GM19240 (cell line): Measurements from ENCODE around the gene MYMK.

Experiments used
- DNase-seq: peaks from one replicate; pipeline ENCODE4 v3.0.0; 2011; ENCODE audit warnings: low spot score; ENCODE audit not compliant: insufficient read length

Gene MYMK

DNA sequence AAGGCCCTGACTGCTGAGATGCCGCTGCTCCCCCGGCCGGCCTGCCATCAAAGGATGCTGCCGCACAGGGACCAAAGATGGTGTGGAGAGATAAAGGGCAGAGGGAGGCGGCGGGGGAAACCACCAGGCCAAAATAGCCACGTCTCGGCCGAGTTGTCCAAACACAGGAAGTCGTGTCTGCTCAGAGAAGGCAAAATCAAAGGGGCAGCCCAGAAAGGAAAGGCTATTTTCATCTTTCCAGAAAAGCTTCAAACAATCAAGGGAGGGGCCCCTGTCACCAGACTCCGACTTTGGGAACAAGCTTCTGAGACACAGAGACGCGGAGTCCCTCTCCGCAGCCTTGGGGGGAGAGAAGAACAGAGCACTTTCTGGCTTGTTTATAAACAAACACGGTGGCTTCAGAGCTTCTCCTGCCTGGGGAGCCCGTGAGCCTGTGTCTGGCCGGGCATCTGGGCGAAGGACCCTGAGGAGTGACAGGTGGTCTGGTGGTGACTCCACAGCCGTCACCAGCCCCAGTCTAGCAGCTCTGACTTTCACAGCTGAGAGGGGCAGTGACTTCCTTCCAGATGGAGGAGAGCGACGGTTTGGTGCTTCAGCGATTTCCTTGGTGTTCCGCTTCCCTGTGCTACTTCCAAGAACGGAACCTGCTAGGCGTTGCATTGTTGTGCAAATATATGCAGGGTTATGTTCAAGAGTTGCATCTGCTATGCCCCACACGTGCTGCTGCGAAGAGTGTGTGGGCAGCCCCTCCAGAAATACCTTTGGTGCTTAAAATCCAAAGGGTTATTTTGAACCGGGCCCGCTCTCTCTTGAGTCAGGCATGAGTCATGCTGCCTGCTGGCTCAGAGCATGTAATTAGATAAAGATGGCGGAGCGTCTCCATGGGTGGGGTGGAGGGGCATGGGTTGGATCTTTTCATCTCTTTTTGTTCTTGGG, 33.7 kb upstream of the MYMK start:
- DNase-seq: peak; percentile 85

DNA sequence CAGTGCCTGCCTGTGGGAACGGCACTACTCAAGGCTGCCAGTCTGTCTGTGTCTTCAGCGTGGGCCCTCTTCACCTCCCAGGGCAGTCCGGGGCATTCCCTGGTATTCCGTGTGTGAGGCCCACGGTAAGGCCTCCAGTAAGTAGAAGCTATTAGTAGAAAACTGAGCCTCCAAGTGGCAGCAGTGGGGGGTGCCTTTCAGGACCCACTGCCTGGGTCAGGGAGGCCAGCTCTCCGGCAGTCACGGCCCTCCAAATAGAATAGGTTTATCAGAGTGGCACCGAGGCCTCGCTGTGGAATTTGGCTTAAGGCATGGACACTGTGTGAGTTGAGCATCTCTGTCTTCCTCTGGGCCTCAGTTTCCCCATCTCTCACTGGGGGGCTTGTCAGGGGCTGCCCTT, 32.8 kb upstream of the MYMK start:
- DNase-seq: no peak

DNA sequence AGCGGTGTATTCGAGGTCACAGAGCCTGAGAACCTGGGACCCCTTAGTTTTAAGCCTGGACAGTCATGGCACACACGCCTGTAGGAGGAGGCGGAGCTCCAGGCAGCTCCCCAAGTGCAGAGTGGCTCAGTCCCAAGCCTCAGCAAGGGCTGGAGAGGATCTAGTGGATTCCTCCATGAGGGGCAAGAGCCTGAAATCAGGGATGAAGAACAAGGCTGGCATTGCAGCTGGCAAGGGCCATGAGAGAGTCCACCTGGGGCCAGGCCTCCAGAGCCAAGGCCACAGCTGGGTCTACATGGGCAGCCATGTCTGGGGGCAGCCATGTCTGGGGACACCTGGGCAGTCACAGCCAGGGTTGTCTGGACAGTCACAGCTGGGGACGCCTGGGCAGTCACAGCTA, 31.6 kb upstream of the MYMK start:
- DNase-seq: no peak

DNA sequence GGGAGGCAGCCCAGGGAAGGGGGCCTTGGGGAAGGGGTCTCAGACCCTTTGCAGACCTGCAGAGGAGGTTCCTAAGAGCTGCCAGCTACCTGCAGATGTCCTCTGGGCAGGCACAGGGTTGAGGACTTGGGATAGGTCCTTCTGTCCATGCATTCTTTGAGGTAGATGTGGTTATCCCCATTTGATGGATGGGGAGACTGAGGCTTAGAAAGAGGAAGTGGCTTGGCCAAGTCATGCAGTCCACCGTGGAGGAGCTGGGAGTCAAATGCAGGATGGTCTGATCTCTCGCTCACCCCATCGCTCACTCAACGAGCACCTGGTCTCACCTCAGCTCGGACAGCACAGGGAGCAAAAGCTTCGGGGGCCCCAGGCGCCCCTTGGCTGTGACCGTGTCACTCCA, 30.0 kb upstream of the MYMK start:
- no peak for DNase-seq

DNA sequence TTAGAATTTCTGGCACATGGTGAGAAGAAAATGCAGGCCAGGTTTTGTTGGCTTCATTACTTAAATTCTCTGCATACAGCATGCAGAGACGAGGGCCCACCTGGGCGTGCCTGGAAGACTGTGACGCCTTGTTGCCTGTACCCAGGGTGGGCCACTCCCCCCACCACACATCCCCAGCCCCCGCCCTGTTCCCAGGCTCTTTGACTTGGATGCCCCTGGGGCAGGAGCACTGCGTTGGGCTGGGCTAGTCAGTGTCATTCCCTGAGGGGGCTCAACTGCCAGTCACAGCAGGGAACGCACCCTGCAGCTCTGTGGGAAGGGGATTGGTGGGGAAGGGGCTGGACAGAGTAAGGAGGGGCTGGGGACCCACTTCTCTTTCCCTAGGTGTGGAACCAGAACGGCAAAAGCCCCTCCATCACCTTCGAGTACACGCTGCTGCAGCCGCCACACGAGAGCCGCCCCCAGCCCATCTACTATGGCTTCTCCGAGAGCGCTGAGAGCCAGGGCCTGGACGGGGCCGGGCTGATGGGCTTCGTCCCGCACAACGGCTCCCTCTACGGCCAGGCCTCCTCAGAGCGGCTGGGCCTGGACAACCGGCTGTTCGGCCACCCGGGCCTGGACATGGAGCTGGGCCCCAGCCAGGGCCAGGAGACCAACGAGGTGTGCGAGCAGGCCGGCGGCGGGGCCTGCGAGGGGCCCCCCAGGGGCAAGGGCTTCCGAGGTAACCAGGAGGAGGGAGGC, 29.4 kb upstream of the MYMK start:
- no peak for DNase-seq

DNA sequence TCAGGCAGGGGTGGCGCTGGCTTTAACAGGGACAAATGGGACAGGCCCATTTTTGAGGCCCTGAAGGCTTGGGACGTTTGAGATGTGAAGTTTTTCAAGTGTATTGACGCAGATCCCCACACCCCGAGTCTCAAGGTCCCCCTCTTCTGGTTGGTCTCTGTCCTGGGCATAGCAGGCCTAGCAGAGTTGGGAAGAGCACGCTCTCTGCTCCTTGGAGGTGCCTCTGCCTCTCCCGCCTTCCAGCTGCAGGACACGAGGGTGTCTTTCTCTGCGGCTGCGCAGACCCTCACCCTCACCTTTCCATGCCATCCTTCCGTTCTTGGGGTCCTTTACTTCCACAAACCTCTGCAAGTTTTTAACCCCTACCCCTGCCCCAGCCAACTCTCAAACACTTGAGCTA, 28.4 kb upstream of the MYMK start:
- no peak for DNase-seq

DNA sequence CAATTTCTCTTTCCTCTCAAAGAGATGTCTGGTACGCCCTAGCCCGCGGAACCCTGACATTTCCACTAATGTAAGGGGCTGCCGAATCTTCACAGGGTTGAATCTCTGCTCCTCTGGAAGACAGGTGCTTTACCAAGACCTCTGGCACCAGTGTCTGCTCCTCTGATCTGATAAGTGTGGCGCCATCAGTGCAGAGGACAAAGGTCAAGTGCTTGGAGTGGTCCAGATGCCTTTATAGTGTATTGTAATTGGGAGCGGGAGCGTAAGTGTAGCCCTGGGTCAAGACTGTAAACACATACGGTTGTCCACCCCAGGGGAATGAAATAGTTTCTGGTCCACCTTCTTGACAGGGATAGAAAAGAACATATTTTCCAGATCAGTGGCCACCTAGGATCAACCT, 27.5 kb upstream of the MYMK start:
- no peak for DNase-seq

DNA sequence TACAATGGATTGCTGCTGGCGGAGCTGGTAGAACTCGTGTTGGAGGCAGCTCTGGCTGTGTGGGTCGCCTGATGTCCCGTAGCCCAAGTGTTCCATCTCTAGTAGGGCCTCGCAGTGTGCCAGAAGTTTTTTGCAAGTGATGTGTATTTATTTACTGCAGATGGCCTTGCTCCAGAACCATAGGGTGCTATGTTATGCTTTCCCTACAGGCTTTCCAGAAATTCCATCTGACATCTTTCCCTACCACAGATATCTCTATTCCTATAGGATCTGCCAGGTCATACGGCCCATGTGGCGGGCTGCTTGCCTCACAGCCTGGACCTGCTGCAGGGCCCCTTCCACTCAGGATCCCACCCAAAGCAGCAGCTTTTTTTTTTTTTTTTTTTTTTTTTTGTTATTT, 26.7 kb upstream of the MYMK start:
- no peak for DNase-seq

DNA sequence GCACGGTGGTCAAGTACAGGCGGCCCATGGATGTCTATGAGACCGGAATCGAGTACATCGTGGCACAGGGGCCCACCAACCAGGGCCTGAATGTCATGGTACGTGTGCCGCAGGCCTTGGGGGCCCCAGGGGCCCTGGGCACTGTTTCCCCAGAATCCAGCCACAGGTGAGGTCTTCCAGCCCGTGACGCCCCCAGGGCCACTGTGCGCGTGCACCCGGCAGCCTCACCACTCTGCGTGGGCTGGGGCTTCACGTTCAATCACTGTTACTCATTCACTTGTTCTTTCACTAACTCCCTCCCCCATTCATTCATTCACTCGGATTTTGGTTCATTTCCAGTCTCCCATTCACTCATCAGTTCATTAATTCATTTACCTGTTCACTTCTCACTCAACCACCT, 22.4 kb upstream of the MYMK start:
- no peak for DNase-seq

DNA sequence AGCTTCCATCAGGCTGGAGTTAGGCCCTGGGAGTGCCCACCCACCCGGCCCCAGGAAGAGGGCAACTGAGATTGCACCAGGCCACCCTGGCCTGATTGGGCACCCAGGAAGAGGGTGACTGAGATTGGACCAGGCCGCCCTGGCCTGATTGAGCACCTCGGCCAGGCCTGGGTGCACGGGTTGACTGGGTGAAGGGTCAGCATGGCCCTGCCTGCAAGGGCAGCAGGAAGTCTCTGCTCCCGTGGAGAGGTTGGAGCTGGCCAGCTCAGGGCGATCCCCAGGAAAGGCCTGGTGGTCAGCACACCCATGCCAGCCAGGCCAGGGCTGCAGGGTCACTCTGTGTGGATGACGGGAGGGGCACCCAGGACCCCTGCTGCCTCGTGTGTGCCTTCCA, 21.5 kb upstream of the MYMK start:
- no peak for DNase-seq

DNA sequence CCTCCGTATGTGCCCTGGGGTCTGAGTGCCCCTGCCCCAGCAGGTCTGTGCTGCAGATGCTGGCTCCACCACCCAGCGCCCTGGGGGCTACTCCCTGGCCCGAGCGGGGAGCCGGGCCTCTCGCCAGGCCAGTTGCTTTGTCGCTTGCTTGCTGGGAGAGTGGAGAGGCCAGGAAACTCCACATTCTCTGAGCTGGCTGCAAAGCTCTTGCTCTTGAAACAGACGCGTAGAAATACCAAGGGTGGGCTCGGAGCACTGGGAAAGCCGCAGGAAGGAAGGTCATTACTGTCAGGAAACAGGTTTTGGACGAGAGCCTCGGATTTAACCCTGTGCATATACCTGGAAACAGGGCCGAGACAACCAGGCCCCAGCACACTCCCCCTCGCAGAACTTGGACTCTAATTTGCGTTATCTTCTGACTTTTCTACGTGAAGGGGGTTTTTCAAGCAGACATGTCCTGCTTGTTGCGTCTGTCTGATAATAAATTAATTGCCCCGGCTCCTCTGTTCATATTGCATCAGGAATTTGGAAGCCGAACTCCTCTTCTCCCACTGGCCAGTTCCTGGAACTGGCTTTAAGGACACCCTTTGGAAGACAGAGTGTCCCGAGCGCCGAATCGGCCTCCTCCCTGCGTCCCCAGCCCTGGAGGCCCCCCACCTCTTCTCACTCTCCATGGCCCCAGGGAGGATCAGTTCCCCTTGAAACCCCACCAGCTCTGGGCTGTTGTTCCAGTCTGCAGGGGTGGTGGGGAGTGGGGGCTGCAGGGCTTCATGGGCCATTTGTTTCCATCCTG, 20.9 kb upstream of the MYMK start:
- DNase-seq: no peak

DNA sequence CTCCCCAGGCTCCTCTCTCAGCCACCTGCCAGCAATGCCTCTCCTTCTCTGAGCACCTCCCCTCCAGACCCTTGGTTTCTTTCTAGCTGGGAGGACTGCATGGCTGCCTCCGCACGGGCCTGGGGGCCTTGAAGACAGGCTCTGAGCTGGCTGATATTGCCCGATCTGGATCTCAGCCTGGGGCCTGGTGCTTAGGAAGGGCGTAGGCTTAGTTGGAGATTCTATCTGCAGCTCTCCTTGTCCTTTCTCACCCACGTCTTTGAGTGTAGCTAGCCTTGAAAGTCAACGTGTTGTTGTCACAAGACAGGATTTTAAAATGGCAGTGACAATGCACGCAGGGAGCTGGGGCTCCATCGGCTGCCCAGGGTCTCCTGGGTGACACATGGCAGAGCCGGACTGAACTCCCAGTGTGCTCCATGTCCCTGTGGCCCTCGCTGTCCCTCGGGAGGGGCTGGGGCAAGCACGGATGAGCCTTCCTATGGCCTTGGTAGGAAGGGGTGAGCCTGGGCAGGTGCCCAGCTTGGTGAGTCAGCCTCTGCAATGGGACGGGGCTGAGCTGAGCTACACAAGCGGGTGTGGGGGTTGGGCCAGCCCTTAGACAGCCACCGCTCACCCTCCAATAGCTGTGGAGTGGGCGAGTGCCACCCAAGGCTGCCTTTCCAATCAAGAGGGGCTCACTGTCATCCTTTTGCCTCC, 19.2 kb upstream of the MYMK start:
- no peak for DNase-seq

DNA sequence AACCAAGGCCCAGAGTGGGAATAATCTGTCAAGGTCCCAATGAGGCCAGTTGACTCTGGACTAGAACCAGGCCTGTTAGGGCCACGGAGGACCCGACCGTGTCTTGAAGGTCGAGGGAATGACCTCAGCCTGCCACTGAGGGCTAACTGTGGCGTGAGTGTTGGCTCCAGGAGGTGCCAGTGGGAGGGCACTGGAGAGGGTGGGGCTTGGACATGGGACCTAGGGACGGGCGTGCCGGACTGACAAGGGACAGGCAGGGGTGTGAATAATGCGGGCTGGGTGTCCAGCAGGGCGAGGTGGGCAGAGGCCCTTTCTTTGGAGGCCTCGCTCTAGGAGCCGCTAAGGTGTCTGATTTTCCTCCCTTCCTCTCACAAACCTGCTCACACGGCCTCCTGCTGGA, 17.2 kb upstream of the MYMK start:
- DNase-seq: no peak

DNA sequence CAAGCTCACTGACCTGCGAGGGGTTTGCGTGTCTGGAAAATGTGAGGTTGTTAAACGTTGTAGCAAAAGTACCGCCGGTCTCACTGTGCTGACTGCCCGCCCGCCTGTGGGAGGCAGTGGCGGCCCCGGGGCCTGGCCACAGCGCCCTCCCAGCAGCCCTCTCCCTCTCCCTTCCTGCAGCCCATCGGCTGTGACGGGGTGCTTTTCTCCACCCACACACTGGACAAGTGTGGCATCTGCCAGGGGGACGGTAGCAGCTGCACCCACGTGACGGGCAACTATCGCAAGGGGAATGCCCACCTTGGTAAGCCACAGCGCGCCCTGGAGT, 15.9 kb upstream of the MYMK start:
- no peak for DNase-seq

DNA sequence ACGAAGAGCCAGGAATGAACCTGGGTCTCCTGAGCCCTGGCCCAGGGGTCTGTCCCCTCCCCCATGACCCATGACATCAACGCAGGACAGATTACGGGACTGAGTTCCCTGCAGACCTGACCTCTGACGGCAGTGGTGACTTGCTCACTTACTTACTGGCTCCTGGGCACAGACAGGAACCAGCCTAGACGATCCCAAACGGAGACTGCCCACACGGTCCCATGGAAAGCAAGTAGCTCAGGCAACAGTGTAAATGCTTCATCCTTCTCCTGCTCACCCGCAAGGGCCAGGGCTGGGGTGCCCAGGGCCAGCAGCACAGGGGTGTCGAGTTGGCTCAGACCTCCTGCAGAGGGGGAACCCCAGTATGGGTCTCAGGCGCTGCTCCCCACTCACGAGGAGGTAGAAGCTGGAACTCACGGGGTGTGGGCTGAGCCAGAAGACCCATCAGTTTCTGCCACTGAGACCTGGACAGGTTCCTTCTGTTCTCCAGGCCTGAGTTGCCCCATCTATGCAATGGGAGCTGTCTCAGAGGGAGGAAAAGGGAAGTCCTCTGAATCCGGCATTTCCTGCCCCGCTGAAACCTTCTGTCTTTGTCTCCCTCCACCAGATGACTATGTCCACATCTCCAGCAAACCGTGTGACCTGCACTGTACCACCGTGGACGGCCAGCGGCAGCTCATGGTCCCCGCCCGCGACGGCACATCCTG, 15.4 kb upstream of the MYMK start:
- DNase-seq: no peak

DNA sequence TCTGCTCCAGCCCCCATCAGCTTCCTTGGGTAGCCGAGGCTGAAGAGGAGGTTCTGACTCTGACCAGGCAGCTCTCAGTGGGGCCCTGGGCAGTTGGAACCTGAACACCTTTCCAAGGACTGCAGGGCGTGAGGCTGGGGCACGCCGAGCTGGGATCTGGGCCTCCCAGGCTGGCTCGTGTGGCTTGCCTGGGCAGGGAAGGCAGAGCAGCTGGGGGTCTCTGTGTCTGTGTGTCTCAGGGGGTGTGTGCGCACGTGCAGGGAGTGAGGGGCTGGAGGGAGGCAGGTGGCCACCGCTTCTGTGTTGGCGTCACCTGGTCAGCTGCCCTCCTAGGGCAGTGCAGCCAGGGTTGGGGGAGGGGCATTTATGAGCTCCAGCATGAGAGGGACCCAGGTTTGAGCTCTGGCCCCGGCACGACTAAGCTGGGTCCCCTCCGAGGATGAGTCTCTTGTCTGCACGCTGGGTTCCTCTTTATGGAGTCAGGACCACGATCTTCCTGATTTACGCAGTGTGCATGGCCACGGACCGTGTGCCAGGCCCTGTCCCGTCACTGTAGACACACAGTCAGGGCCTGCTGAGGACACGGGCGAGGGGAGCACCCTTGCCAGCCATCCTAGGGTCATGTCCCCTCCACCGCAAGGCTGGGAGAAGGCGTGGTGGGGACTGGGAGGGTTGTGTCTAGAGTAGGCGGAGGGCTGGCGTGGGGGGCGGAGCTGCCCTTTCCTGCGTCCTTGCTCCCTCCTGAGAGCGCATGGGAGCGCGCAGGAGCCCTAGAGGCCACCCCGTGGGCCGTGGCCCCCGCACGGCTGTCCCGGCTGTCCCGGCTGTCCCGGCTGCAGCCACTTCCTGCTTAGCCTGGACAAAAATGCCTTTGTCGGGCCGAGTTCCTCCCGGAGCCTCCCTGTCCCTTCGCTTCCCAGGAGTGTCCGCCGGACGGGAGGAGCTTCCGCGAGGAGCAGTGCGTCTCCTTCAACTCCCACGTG, 14.4 kb upstream of the MYMK start:
- no peak for DNase-seq

DNA sequence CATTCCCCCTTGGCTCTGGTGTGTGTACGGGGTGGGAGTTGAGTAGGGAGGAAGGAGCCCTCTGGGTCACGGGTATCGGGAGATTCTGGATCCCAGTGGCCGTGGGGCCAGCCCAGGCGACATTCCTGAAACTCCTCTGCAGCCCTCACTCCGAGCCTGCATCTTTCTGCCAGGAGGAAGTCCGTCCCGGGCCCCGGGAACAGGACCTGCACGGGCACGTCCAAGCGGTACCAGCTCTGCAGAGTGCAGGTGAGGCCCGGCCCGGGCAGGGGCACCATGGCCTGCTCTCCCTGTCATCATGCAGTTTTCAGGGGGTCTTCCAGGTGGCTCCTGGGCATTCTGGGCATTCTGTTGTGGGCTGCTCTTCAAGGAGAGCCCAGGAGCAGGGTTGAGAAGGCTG, 13.4 kb upstream of the MYMK start:
- no peak for DNase-seq

DNA sequence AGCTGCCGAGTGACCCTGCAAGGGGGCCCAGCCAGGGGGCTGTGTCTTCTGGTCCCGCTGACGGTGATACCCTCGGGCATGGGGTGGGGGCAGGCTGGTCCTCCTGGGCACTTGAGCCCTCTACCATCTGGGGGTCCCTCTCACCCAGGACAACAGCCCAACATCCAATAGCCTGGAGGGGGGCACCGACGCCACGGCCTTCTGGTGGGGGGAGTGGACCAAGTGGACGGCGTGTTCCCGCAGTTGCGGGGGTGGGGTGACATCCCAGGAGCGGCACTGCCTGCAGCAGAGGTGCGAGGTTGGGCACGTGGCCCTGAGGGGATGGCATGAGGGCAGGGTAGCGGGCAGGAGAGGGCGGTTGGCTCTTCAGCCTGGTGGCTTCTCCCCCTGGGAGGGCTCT, 12.5 kb upstream of the MYMK start:
- DNase-seq: no peak

DNA sequence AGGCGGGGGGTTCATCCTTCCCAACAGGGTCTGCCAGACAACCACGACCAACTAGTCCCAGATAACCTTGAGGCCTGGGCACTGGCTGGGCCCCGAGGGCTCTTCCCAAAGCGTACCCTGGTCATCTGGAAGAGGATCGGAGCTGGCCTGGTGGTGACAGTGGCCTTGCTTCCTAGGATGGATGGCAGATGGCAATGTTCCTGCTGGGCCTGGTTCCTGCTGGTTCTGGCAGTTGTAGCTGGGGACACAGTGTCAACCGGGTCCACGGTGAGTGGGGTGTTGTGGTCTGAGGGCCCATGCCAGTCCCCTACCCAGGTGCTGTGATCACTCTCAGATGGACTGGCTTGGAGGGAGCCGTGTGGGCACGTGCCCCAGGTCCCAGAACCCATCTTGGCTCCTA, 11.8 kb upstream of the MYMK start:
- DNase-seq: no peak

DNA sequence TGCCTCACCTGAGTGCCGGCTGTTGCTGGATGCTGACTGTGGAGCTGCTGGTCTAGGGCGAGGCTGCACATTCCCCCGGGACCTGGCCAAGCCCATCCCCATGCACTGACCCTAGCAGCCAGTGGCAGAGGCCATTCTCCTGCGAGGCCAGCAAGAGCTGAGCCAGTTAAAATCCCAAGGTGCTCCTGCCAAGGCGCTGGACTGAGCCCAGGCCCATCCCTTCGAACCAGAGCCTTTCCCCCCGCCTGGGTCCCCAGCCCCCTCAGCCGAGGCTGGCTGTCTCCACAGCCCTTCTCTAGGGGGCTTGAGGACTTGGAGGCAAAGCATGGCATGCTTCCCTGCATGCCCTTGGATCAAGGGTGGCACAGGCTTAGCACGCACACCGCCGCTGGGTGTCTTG, 11.3 kb upstream of the MYMK start:
- DNase-seq: no peak
